CD4-positive, alpha-beta T cell treated with Interleukin-6 at 100 ng/mL for 8 hours (primary cell): ENCODE measurements around the gene OBP2A.

Experiments used
- DNase-seq: peaks from one replicate; pipeline ENCODE4 v3.0.0-alpha.2; 2020; ENCODE audit warnings: mixed read lengths, low spot score

The OBP2A gene

DNA sequence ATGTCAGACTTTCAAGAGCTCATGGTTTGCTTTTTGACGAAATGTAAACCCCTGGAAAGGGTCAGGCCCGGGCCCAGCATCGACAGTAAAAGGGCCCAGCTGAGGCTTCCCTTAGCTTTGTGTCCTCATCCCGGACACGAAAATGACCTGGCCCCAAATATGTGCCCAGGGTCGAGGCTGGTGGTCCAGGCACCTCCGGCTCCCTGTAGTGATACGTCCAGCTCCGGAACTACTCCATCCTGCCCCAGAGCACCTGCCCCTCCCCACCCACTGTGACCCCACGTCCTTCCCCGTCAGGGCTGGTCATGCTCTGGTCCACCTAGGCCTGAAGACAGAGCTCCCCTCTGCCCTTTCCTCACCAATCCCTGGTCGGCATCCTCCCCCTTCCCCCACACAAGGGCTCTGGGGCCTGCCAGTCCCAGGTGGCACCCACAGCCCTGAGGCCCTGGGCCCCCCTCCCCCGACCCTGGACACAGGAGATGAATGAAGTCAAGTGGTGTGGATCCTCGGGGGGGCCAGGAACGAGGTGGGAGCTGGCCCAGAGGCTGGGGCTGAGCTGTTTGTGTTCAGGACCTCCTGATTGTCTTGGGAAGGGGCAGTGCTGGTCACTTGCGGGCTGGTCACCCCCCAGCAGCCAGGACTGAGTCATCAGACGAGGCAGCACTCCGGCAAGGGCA, 6.2 kb downstream of the OBP2A start:
- DNase-seq, result no peak

DNA sequence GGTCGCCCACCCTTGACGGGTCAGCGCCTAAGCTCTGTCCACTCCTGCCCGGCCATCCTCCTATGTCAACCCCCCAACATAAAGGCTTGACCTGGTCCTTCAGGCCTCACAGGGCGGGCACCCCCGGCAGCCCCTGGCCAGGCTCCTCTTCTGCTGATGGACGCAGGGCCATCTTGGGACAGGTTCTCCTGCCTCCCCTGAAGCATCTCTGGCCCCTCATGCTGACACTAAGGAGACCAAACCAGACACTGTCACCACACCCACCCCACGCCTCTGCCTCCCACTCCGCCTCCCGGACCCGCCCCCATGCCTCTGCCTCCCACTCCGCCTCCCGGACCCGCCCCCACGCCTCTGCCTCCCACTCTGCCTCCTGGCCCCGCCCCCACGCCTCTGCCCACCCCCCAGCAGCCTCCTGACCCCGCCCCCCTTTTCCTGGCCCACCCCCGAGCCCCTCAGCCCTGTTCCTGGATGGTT, 6.8 kb downstream of the OBP2A start:
- no peak for DNase-seq

DNA sequence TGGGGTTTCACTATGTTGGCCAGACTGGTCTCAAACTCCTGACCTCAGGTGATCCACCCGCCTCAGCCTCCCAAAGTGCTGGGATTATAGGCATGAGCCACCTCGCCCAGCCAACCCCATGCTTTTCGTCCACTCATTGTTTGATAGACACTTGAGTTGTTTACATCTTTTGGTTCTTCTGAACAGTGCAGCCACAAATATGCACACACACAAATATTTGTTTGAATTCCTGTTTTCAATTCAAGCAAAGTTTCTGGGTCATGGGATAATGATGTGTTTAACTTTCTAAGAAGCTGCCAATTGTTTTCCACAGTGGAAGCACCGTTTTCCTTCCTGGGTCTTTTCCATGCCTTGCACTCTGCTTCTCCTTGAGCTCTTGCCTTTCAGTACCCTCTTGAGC, 8.8 kb downstream of the OBP2A start:
- DNase-seq, result no peak

- DNase-seq, result no peak
Observed at GRCh38 chr9:135555203-135555602, 9.3 kb downstream of the OBP2A start.

DNA sequence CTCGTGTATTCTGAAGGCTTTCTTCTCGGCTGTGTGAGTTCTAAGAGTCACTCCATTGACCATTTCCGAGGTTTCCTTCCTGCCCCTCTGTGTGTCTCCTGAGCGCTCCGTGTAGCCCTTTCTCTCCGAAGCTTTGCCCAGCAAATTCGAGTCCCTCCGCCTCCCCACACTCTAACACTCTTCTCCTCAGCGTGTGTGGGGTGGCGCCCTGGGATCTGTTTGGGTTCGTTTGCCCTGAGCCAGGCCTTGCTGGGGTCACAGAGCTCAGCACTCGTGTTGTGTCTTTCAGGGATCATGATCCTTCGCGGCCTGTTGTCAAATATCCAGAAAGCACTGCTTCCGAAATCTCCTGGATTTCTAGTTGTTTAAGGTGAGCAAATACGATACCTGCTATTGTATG, 10.0 kb downstream of the OBP2A start:
- DNase-seq, result no peak

DNA sequence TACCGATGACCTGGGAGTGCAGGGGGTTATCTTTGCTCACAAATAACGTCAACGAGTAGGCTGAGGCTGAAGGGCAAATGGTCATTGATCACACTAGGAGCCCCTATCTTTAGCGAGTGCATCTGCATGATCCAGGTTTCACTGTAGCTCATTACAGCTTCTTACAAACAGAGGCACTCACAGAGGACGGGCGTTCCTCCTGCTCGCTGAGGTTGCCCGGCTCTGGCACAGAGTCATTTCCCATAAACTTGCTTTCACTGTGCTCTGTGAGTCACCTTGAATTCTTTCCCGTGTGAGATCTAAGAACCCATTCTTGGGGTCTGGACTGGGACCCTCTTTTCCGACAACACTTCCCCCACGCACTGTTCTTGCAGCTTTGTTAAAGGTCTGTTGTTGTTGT, 13.7 kb downstream of the OBP2A start:
- DNase-seq, result no peak

DNA sequence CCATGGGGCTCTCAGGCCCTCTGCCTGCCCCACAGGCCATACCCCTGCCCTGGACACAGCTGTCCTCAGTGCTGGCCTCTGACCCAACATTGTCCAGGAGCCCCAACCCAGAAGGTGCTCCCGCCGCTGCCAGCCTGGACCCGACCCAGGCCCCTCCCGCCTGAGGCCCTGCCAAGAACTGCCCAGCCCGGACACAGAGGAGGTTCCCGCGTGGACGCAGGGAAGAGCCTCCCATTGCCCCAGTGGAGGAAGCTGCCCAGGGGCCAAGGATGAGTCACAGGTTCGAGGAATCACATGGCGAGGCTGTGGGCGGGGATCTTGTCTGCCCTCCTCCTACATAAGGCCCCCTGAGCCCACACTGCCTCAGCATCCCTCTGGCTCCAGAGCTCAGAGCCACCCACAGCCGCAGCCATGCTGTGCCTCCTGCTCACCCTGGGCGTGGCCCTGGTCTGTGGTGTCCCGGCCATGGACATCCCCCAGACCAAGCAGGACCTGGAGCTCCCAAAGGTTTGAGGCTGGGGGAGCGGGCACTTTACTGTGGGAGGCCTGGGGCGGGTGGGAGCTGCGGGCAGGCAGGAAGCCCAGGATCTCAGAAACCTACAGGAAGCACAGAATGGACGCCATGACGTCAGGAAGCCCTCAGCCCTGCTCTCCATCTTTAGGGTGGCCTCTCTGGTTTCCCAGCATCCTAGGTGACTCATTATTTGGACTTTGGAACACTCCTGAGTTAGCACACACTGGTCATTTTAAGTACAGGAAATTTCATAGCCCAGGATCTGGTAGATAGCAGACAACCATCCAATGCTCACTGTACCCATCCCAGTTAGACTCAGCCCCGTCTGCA, 15.7 kb downstream of the OBP2A start, which contains the start of gene PAEP:
Gene PAEP (plus strand): TSS at position 366 of the 844 bp plus-strand sequence.
- DNase-seq, result no peak

DNA sequence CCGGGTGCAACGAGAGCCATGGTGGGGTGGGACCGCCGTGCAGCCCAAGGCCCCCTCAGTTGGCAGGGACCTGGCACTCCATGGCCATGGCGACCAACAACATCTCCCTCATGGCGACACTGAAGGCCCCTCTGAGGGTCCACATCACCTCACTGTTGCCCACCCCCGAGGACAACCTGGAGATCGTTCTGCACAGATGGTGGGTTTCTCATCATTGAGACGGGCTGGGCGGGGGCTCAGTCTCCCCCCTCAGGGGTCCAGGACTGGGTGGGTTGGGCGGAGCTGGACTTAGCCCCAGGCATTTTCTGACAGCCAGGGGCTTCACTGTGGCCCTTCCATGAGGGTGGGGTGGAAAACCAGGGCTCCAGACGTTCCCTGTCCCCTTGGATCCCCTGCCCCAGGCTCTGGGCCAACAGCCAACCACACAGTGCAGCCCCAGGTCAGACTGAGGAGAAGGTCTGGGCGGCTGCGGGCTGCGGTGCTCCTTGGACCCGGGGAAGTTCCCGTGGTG, 16.4 kb downstream of the OBP2A start:
- no peak for DNase-seq

DNA sequence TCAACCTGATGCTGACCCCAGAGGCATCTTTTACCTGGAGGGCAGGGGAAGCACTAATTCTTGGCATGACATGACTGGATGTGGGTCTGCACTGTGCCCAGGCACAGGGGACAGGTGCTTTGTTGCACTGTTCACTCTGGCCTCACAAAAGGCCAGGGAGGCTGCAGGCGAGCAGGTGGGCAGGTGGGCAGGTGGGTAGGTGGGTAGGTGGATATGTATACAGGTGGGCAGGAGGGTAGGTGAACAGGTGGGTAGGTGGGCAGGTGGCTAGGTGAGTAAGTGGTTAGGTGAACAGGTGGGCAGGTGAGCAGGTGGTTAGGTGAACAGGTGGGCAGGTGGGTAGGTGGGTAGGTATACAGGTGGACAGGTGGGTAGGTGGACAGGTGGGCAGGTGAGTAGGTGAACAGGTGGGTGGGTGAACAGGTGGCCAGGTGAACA, 17.1 kb downstream of the OBP2A start:
- DNase-seq, result no peak

DNA sequence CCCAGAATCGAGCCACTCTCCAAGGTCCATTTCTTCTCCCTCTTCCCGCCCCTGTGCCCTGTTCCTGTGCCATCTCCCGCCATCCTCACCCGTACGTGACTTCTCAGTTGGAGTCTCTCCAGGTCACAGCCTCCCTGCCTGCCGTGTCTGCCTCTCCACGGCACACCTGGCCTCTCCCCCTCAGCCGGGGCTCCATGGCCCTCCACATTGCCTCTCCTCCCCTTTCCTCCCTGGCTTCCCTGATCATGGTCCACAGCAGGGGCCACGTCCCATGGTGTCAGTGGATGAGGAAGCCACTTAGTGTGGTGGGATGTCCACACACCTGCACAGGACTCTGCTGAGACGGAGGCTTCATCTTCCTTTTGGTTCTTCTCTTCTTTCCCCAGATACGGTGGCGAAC, 17.9 kb downstream of the OBP2A start:
- no peak for DNase-seq

GRCh38 chr9:135565141-135565628, 19.3 kb downstream of the OBP2A start:
- no peak for DNase-seq

DNA sequence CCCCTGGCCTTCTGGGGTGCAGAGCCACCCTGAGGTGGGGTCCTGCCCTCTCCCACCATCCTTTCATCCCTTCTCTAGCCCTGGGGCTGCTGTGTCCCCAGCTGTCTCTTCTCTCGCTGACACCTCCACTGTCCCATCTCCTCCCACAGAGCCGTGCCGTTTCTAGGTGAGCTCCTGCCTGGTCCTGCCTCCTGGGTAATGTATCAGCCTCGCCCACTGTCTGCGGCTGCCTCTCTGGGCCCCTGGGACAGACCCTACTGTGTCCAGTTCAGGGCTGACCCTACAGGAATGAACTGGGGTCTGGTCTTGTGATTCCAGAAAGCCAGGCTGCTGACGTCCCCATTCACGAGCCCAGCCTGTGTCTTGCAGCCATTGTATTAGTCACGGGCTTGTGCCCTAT, 19.7 kb downstream of the OBP2A start:
- DNase-seq, result no peak

DNA sequence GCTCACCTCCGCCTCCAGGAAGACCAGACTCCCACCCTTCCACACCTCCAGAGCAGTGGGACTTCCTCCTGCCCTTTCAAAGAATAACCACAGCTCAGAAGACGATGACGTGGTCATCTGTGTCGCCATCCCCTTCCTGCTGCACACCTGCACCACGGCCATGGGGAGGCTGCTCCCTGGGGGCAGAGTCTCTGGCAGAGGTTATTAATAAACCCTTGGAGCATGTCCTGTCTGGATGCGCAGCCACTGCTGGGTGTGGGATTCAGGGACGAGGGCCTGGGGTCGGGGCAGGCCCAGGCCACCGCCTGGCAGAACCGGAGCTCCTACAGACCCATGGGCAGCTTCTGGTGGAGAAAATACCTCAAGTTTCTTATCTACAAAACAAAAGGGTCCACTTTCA, 20.6 kb downstream of the OBP2A start:
- DNase-seq, result no peak

DNA sequence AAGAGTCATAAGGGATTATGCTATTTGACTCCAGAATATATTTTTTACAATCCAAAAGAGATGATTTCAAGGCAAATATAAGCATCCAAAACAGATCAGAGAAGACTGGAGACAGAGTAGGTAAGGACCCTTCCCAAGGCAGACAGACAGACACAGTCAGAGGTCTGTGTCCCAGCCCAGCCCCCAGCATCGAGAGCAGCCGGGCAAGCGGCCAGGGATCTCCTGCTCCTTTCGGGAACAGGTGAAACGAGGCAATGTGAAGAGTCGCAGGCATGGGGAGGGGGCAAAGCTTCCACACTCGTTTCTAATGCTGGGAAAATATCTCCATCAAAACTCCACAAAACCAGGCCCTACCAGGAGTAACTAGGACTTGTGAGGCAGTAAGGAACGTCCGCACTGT, 21.4 kb downstream of the OBP2A start:
- DNase-seq, result no peak

- no peak for DNase-seq
Observed at GRCh38 chr9:135568026-135568425, 22.1 kb downstream of the OBP2A start.

DNA sequence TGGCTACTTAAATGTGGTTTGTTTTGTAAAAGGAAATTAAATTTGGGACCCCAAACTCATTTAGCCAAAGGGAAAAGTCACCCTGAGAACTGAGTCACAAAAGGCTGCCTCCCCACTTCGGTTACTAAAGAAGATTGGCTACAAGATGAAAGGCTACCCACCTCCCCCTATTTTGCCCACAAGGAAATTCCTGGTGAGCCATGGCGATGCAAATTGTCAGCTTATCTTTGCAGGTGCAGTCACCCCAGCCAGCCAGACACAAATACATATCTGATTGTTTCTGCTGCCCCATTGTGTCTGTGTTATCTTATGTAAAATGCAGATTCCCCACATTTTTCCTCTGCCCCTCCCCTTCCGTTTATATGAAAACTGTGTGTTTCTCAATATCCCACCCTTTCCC, 24.5 kb downstream of the OBP2A start:
- no peak for DNase-seq

- DNase-seq, result no peak
Observed at GRCh38 chr9:135572233-135572632, 26.3 kb downstream of the OBP2A start.

DNA sequence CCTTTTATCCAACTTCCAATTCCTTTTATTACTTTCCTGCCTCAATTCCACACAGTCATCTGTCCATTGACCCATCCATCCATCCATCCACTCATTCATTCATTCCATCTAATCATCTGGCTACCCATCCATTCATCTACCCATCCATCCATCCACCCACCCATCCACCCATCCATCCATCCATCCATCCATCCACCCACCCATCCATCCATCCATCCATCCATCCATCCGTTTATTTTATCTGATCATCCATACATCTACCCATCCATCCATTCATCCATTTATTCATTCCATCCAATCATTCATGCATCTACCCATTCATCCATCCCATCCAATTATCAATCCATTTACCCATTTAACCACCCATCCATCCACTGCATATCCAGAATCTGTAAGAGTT, 27.2 kb downstream of the OBP2A start:
- DNase-seq, result no peak

DNA sequence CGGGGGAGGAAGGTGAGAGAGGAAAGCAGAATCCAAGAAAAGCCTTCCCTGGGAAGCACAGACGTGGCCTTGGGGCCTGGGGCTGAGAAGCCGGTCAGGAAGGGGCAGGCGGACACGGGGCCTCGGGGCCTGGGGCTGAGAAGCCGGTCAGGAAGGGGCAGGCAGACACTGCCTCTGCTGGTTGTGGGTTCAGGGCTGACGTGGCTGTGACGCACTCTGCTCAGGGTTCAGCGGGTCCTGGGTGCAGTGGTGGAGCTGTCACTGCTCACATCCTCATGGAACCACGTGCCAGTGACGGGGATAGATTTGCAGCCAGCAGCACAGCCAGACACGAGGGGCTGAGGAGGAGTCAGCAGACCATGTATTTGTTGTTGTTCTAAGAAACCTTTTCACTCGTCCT, 28.4 kb downstream of the OBP2A start:
- no peak for DNase-seq

DNA sequence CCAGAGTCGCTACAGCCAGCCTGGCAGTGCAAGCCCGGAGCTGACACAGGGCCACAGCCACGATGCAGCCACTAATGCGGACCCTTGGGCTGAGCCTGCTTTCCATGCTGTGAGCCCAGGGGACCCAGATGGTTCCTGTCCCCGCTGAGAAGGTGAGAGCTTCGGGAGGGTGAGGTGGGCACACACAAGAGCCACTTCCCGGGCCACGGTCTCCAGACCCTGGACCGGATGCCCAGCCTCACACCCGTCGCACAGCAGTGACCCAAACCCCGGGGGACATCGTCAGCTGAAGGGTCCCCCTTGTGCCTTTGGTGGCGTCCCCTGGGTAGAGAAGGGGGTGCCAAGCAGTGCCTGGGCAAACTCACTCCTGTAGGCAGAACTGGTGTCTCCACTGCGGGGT, 29.0 kb downstream of the OBP2A start:
- no peak for DNase-seq

DNA sequence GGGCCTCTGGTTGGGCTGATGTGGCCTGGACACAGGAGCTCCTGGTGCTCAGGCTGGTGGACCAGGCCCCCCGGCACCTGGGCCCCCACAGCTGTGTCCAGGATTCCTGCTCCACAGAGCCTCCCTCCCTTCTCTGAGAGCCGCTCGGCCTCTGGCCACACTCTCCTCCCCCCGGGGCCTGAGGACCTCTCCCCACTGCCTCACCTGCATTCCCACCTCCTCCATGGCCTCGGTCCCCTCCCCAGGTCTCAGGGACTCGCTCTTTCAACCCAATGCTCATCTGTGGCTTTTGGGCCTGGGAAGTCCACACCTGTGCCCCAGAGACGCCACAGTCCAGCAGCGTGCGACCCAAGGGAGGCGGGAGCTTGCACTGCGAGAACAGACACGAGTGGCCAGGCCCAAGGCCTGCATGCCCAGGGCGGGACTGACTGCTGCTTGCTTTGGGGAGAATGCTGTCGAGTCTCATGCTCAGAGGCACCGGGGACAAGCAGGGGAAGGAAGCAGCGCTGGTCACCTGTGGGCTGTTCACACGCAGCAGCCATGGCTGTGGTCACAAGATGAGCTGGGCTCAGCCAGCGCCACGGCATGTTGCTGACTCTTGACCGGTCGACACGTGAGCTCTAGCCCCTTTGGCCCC, 30.2 kb downstream of the OBP2A start:
- no peak for DNase-seq

DNA sequence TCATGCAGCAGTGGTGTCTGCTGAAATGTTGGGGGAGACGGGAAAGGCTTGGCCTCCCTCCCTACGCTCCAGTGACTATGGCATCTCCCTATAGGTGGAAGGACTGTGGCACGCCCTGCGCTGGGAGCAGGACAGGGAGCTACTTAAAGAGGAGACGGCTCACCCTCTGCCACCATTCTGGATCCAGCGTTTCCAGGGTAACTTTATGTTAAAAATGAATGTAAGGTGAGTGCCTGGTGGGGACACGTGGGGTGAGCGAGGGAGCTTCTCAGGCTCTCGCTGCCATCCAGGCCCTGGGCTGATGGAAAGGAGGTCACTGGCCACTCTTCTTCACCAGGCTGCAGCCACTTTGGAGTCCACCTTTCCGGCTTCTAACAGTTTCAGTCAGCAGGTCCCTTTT, 31.3 kb downstream of the OBP2A start:
- no peak for DNase-seq

DNA sequence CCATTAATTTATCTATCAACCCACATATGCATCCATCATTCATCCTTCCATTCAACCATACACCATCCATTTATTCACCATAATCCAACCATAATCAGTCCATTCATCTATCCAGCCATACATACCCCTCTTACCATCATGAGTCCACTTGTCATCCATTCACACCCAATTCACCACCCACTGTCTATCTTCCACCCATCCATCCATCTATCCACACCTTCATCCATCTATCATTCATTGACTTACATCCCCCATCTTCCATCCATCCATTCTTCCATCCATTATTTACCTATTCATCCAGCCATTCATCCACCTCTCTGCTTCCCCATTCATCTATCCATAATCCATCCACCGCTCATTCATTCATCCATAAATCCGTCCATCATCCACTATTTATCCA, 33.4 kb downstream of the OBP2A start:
- no peak for DNase-seq
